ENCODE measurements around the gene CWC15.

DNA sequence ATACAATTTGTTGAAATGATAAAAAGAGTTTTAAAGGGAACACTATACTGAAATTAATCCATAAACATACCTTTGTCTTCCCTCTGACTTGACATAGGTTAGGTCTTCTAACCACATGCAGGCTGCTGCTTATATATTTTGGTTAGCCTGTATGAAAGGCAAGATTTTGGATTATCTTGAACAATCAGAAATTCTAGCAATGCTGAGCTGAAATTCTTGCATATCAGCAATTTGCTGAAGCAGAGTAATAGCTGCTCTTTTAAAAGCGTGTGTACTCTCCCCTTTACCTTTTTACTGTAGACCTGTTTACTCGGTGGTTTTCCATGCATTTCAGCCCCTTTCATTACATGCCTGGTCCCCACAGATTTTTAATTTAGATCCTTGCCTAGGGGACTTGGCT is 34.0 kb downstream of the CWC15 start:
- TF ChIP-seq POLR2AphosphoS5 (IDR thresholded peaks at IDR 0.05) (no peak), POLR2A (IDR thresholded peaks at IDR 0.05; ENCODE audit: low read depth) (no peak)
- TF ChIP-seq, protein P1, sequence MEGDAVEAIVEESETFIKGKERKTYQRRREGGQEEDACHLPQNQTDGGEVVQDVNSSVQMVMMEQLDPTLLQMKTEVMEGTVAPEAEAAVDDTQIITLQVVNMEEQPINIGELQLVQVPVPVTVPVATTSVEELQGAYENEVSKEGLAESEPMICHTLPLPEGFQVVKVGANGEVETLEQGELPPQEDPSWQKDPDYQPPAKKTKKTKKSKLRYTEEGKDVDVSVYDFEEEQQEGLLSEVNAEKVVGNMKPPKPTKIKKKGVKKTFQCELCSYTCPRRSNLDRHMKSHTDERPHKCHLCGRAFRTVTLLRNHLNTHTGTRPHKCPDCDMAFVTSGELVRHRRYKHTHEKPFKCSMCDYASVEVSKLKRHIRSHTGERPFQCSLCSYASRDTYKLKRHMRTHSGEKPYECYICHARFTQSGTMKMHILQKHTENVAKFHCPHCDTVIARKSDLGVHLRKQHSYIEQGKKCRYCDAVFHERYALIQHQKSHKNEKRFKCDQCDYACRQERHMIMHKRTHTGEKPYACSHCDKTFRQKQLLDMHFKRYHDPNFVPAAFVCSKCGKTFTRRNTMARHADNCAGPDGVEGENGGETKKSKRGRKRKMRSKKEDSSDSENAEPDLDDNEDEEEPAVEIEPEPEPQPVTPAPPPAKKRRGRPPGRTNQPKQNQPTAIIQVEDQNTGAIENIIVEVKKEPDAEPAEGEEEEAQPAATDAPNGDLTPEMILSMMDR (IDR thresholded peaks at IDR 0.05) = no peak
